HCT116 (cell line): ENCODE data around the gene CBLIF.
A peak's percentile ranks its signal among the peaks of the same experiment; 100 is the strongest.

Source experiments
- EZH2 ChIP-seq: fragments of 200-600 bp; sonication (generic); IDR thresholded peaks from 2 replicates; pipeline ENCODE4 v1.6.1; 2017; ENCODE audit warnings: antibody characterized with exemption, mixed run types
- EZH2phosphoT487 ChIP-seq: fragments of 200-600 bp; IDR thresholded peaks from 2 replicates; pipeline ENCODE4 v1.6.1; 2018; ENCODE audit warnings: antibody characterized with exemption, borderline replicate concordance
- SIN3A ChIP-seq: IDR thresholded peaks from 2 replicates; pipeline ENCODE4 v1.6.1; 2012; ENCODE audit warnings: low read depth
- SP1 ChIP-seq: IDR thresholded peaks from 2 replicates; pipeline ENCODE4 v1.6.1; 2012; ENCODE audit warnings: low read depth
- ZNF274 ChIP-seq: fragments of 200-500 bp; sonication (Bioruptor generic); IDR thresholded peaks from 2 replicates; pipeline ENCODE4 v1.6.1; 2014; ENCODE audit warnings: mild to moderate bottlenecking, low read depth, low read length, inconsistent platforms
- TF ChIP-seq, protein P1 (sequence below): IDR thresholded peaks from 2 replicates; pipeline ENCODE4 v1.6.1; 2012
- TF ChIP-seq, protein P2 (sequence below), 3 experiments: fragments of 200-600 bp in 1 of 3; sonication (generic) in 1 of 3; IDR thresholded peaks in 2 of 3; conservative IDR thresholded peaks in 1 of 3; 2 replicates each; pipeline ENCODE4 v1.5.1; 2012 to 2017; ENCODE audit warnings: low read depth in 2 of 3, low read length in 2 of 3, antibody characterized with exemption in 1 of 3, borderline replicate concordance in 1 of 3, control low read depth in 1 of 3, mild to moderate bottlenecking in 1 of 3, mixed read lengths in 1 of 3, mixed run types in 1 of 3, moderate library complexity in 1 of 3; ENCODE audit not compliant: insufficient read depth in 1 of 3
- TF ChIP-seq, protein P3 (sequence below): IDR thresholded peaks from 2 replicates; pipeline ENCODE4 v1.6.1; 2012; ENCODE audit warnings: low read depth
- TF ChIP-seq, protein P4 (sequence below): IDR thresholded peaks from 2 replicates; pipeline ENCODE4 v1.6.1; 2011; ENCODE audit warnings: mild to moderate bottlenecking, low read length, moderate library complexity; ENCODE audit not compliant: insufficient replicate concordance; ENCODE audit errors: extremely low read depth

DNA sequence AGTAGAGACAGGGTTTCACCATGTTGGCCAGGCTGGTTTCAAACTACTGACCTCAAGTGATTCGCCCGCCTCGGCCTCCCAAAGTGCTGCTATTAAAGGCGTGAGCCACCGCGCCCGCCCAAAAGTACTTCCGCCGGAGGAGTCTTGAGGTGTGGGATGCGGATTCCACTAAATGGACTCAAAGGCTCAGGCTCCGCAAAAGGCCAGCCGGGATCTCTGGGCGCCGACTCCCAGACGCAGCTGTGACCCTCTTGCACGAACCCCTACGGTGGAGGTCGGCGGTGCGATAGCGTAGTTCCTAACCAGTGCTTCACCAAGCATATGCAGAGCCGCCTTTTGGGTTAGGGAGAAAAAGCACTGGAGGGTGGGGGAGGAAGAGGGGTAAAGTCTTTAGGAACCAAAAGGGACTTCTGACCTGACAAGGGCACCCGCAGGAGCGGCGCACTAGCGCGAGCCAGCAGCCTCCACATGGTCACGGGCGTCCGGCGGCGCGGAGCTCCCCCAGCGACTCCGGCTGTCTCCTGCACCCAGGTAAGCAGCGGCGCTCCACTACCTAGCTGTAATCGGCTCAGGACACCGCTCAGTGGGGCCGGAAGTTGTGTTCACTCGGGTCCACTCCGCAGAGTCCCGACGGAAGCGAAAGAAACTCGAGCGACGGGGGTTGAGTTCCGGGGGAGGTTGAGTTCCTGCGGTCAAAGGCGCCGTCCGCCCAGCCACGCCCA, 34.9 kb downstream of the CBLIF start, which contains the start of gene MRPL16:
- TF ChIP-seq, protein P1, sequence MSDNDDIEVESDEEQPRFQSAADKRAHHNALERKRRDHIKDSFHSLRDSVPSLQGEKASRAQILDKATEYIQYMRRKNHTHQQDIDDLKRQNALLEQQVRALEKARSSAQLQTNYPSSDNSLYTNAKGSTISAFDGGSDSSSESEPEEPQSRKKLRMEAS: peak; percentile 85
- TF ChIP-seq, protein P2, sequence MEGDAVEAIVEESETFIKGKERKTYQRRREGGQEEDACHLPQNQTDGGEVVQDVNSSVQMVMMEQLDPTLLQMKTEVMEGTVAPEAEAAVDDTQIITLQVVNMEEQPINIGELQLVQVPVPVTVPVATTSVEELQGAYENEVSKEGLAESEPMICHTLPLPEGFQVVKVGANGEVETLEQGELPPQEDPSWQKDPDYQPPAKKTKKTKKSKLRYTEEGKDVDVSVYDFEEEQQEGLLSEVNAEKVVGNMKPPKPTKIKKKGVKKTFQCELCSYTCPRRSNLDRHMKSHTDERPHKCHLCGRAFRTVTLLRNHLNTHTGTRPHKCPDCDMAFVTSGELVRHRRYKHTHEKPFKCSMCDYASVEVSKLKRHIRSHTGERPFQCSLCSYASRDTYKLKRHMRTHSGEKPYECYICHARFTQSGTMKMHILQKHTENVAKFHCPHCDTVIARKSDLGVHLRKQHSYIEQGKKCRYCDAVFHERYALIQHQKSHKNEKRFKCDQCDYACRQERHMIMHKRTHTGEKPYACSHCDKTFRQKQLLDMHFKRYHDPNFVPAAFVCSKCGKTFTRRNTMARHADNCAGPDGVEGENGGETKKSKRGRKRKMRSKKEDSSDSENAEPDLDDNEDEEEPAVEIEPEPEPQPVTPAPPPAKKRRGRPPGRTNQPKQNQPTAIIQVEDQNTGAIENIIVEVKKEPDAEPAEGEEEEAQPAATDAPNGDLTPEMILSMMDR (IDR thresholded peaks at IDR 0.05 in 2 of 3, conservative IDR thresholded peaks at IDR 0.05 in 1 of 3; ENCODE audit: borderline replicate concordance in 1 of 3, insufficient read depth in 1 of 3, low read depth in 2 of 3, low read length in 2 of 3): peak in 2 of 3 experiments; percentile 15 to 39; a peak in 2 of 6 replicates
- TF ChIP-seq EZH2 (no peak), ZNF274 (no peak), SP1 (peak; percentile 59), EZH2phosphoT487 (no peak), SIN3A (peak; percentile 88)
- TF ChIP-seq, protein P3, sequence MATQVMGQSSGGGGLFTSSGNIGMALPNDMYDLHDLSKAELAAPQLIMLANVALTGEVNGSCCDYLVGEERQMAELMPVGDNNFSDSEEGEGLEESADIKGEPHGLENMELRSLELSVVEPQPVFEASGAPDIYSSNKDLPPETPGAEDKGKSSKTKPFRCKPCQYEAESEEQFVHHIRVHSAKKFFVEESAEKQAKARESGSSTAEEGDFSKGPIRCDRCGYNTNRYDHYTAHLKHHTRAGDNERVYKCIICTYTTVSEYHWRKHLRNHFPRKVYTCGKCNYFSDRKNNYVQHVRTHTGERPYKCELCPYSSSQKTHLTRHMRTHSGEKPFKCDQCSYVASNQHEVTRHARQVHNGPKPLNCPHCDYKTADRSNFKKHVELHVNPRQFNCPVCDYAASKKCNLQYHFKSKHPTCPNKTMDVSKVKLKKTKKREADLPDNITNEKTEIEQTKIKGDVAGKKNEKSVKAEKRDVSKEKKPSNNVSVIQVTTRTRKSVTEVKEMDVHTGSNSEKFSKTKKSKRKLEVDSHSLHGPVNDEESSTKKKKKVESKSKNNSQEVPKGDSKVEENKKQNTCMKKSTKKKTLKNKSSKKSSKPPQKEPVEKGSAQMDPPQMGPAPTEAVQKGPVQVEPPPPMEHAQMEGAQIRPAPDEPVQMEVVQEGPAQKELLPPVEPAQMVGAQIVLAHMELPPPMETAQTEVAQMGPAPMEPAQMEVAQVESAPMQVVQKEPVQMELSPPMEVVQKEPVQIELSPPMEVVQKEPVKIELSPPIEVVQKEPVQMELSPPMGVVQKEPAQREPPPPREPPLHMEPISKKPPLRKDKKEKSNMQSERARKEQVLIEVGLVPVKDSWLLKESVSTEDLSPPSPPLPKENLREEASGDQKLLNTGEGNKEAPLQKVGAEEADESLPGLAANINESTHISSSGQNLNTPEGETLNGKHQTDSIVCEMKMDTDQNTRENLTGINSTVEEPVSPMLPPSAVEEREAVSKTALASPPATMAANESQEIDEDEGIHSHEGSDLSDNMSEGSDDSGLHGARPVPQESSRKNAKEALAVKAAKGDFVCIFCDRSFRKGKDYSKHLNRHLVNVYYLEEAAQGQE: no peak
- TF ChIP-seq, protein P4, sequence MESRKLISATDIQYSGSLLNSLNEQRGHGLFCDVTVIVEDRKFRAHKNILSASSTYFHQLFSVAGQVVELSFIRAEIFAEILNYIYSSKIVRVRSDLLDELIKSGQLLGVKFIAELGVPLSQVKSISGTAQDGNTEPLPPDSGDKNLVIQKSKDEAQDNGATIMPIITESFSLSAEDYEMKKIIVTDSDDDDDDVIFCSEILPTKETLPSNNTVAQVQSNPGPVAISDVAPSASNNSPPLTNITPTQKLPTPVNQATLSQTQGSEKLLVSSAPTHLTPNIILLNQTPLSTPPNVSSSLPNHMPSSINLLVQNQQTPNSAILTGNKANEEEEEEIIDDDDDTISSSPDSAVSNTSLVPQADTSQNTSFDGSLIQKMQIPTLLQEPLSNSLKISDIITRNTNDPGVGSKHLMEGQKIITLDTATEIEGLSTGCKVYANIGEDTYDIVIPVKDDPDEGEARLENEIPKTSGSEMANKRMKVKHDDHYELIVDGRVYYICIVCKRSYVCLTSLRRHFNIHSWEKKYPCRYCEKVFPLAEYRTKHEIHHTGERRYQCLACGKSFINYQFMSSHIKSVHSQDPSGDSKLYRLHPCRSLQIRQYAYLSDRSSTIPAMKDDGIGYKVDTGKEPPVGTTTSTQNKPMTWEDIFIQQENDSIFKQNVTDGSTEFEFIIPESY: peak; percentile 54
